NCI-H748 (cell line): ENCODE results near the gene GTF2A1L.

Source experiments
- DNase-seq: peaks from one replicate; lab custom pipeline; 2025; ENCODE audit not compliant: unreplicated experiment; lab: John Stamatoyannopoulos, UW

Gene GTF2A1L

DNA sequence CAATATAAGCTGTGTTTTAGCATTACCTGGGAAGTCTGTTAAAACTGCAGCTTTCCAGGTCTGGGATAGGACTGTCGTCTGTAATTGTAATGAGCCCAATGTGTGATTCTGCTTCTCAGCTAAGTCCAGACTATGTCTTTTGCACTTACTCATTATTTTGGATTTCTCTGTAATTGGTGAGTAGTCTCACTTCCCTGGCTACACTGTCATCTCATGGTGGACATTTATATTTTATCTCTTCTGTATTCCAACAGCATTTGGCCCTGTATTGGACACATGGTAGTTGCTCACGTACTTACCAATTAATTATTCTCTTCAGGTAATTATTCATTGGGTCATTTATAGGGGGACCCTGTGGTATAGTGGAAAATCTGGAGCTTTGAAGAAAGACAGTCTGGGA, 109.9 kb downstream of the GTF2A1L start:
- DNase-seq = no peak

DNA sequence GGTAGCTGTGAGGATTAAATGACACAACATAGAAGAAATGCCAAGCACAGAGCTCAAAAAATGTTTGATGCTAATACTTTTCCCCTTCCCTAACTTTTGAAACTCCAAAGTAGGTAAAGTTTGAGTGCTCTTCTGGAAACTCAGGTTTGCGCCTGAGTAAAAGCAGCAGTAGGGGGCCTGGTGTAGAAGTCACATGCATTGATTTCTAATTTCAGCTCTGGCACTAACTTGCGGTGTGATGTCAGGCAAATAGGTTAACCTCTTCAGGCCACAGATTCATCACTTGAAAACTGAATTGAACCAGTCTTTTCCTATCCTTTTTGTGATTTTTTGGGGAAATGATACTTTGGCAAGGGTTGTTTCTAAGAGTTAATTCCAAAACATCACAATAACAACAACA, 110.6 kb downstream of the GTF2A1L start:
- no peak for DNase-seq

DNA sequence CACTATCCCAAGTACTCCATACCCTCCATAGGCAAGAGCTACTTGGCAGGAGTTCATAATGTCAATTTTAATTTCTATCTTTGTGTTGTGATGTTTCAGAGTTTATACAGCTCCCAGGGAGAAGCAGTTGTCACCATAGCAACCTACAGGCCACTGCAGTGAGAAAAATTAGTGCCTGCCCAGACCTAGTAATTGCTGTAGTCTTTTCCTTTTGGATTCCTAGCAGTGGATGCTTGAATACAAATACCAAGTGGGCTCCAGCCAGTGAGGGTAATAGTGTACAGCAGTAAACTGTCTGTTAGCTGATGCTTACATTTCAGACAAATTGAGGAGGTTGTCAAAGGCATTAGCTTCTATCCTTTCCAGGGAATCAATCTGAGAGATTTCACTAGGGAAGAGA, 111.2 kb downstream of the GTF2A1L start:
- peak; percentile 55 for DNase-seq
